Brain microvascular endothelial cell (primary cell): ENCODE results near the gene SHC3.

ENCODE experiments used
- DNase-seq: peaks from one replicate; pipeline ENCODE4 v3.0.0-alpha.2; 2020
- H3K27ac ChIP-seq: fragments of 250-450 bp; sonication (Bioruptor Pico); 2 replicates; pipeline ENCODE4 v1.5.1; 2020; ENCODE audit warnings: mild to moderate bottlenecking, moderate library complexity
- H3K27me3 ChIP-seq: fragments of 250-450 bp; sonication (Bioruptor Pico); replicated peaks from 2 replicates; pipeline ENCODE4 v1.5.1; 2020; ENCODE audit warnings: mild to moderate bottlenecking
- H3K36me3 ChIP-seq: fragments of 250-450 bp; sonication (Bioruptor Pico); replicated peaks from 2 replicates; pipeline ENCODE4 v1.5.1; 2020; ENCODE audit warnings: mild to moderate bottlenecking
- H3K4me3 ChIP-seq: 2 replicates; pipeline ENCODE4 v1.5.1; 2011; ENCODE audit warnings: low read depth, mild to moderate bottlenecking, control low read depth, low read length, moderate library complexity
- in situ Hi-C: cut with HindIII; loops from 2 replicates; pipeline ENCODE4 v1.10.0; 2017; ENCODE audit warnings: low sequenced_read_pairs, low pct_ligation_motif_present
- TF ChIP-seq, protein P1 (sequence below): IDR thresholded peaks from 2 replicates; pipeline ENCODE4 v1.5.1; 2011; ENCODE audit warnings: low read depth, mild to moderate bottlenecking, moderate library complexity, low read length, control low read depth, inconsistent platforms; ENCODE audit errors: missing control alignments

Gene SHC3, protein sequence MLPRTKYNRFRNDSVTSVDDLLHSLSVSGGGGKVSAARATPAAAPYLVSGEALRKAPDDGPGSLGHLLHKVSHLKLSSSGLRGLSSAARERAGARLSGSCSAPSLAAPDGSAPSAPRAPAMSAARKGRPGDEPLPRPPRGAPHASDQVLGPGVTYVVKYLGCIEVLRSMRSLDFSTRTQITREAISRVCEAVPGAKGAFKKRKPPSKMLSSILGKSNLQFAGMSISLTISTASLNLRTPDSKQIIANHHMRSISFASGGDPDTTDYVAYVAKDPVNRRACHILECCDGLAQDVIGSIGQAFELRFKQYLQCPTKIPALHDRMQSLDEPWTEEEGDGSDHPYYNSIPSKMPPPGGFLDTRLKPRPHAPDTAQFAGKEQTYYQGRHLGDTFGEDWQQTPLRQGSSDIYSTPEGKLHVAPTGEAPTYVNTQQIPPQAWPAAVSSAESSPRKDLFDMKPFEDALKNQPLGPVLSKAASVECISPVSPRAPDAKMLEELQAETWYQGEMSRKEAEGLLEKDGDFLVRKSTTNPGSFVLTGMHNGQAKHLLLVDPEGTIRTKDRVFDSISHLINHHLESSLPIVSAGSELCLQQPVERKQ

DNA sequence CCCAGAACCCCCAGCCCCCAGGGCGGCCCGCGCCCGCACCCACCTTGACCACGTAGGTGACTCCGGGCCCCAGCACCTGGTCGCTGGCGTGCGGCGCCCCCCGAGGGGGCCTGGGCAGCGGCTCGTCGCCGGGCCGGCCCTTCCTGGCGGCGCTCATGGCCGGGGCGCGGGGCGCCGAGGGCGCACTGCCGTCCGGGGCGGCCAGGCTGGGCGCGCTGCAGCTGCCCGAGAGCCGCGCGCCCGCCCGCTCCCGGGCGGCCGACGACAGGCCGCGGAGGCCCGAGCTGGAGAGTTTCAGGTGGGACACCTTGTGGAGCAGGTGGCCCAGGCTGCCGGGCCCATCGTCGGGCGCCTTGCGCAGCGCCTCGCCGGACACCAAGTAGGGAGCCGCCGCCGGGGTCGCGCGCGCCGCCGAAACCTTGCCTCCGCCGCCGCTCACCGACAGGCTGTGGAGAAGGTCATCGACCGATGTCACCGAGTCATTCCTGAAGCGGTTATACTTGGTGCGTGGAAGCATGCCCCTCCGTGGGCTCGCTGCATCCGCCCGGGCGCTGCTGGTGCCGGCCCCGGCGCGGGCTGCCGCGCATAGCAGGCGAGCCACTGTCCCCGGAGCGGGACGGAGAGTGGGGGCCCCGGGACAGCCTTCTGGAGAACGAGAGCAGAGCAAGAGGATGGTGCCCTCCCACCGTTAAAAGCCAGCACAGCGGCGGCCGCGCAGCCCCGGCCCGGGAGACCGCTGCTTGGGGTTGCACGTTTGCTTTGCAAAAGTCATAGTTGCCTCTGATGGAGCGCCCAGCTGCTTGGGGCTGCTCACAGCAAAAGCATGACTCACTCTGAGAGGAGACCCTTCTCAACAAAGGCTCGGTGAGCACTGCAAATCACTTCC is at the start of gene SHC3:
SHC3 (minus strand) TSS at position 875 of the 886 bp plus-strand sequence; CDS start at position 517, 358 bp downstream.
- in situ Hi-C loops = no loop called here
- Histone ChIP-seq H3K27ac (peak within 1 kb of the TSS; percentile 68), H3K4me3 (peak within 1 kb of the TSS; percentile 83), H3K36me3 (no peaks in the 10 kb centered on the region), H3K27me3 (no peaks in the 10 kb centered on the region)
- TF ChIP-seq, protein P1, sequence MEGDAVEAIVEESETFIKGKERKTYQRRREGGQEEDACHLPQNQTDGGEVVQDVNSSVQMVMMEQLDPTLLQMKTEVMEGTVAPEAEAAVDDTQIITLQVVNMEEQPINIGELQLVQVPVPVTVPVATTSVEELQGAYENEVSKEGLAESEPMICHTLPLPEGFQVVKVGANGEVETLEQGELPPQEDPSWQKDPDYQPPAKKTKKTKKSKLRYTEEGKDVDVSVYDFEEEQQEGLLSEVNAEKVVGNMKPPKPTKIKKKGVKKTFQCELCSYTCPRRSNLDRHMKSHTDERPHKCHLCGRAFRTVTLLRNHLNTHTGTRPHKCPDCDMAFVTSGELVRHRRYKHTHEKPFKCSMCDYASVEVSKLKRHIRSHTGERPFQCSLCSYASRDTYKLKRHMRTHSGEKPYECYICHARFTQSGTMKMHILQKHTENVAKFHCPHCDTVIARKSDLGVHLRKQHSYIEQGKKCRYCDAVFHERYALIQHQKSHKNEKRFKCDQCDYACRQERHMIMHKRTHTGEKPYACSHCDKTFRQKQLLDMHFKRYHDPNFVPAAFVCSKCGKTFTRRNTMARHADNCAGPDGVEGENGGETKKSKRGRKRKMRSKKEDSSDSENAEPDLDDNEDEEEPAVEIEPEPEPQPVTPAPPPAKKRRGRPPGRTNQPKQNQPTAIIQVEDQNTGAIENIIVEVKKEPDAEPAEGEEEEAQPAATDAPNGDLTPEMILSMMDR = no peak
- peak; percentile 41 for DNase-seq

DNA sequence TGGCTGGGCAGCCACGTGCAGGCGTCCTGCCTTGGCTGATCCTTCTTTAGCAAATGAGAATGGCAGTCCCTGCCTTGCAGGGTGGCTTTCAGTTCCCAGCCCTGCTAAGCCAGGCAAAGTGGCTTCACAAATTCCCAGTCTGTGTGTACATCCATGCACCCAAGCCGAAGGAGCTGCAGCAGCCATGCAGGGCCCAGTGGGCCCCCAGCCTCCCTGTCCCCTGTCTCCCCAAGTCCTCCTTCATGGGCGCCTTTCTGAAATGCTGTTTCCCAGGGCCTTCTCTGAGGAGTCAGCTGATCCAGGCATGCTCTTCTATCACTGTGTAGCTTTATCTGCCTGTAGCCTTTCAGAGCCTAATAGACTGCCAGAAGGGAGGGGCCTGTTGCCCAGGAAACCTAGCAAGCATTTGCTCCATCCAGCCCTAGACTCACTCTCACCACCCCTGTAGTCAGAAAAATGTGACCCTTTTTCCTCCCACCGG is 47.4 kb upstream of the SHC3 start:
- Histone ChIP-seq H3K36me3 (no peaks in the 10 kb centered on the region), H3K4me3 (no peak overlapping the region), H3K27ac (no peak overlapping the region), H3K27me3 (no peaks in the 10 kb centered on the region)
- in situ Hi-C loops = no loop called here
- TF ChIP-seq, protein P1 = no peak
- peak; percentile 53 for DNase-seq

DNA sequence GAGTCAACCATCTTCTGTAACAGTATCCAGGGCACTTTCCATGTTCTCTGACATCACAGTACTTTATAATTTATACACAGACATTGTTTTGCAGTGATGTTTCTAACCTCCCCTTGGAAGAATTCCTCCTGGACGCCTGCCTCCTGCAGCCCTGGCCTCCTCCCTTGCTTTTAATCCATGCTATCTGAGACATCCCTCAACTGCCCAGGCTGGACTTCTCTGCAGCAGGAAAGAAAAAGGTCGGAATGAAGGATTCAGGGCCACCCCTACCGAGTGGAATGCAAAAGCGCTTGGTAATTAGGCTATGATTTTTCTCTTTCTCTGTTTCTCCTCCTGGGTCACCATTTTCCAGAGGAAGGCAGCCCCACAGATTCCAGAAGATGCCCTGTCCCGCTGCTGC is 47.0 kb upstream of the SHC3 start:
- no peaks in the 10 kb centered on the region for H3K36me3 ChIP-seq
- H3K27ac ChIP-seq = no peak overlapping the region
- in situ Hi-C loops = no loop called here
- no peak for DNase-seq
- no peaks in the 10 kb centered on the region for H3K27me3 ChIP-seq
- H3K4me3 ChIP-seq = no peak overlapping the region
- TF ChIP-seq, protein P1 = peak; percentile 29

DNA sequence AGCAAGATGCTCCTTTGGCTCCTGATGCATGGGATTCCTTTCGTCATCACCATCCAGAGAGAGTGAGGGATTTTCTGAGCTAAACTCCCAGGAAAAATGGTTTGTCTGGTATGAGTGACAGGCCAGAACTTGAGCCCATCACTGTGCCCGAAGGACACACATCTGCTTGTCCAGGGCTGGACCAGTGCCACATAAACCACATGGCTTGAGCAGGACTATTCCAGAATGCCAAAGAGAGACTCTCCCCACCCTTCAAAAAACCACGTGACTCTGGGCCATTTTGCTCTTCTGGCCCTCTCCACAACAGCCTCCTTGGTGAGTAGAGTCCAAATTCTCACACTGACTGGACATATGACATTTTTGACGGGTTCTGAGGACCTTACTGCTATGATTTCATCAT is 46.4 kb upstream of the SHC3 start:
- Histone ChIP-seq H3K27ac (no peak overlapping the region), H3K4me3 (no peak overlapping the region), H3K27me3 (no peaks in the 10 kb centered on the region), H3K36me3 (no peaks in the 10 kb centered on the region)
- no peak for DNase-seq
- in situ Hi-C loops = no loop called here
- TF ChIP-seq, protein P1 = no peak

DNA sequence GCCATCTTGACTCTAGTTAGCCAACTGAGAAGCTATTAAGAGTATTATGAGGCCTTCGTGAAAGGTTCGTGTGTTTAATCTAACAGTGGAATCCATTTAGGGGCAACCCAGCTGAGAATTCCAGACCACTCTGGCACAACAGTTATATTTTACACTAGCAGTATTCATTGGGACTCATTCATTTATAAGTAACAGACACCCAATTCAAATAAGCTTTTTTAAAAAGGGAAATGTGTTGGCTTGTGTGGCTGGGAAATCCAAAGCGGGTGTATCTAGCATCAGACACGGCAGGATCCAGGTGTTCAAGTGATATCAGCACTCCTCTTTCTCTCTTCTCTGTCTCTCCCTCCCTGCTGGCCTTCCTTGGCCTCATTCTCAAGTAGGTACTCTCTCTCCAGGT is 46.0 kb upstream of the SHC3 start:
- Histone ChIP-seq H3K36me3 (no peaks in the 10 kb centered on the region), H3K4me3 (no peak overlapping the region), H3K27ac (no peak overlapping the region), H3K27me3 (no peaks in the 10 kb centered on the region)
- no peak for DNase-seq
- in situ Hi-C loops = no loop called here
- TF ChIP-seq, protein P1 = no peak
